ENCODE data around the gene SLCO3A1.

The SLCO3A1 gene

GRCh38 chr15:91862891-91863504 lies 9.5 kb downstream of the SLCO3A1 start:
- DNase-seq: no peak

GRCh38 chr15:91863621-91864255 lies 10.2 kb downstream of the SLCO3A1 start:
- no peak for DNase-seq

- no peak for DNase-seq
Measured at GRCh38 chr15:91864664-91865063, 11.2 kb downstream of the SLCO3A1 start.

- no peak for DNase-seq
Measured at GRCh38 chr15:91865486-91865885, 12.0 kb downstream of the SLCO3A1 start.

GRCh38 chr15:91865950-91866349 lies 12.4 kb downstream of the SLCO3A1 start:
- no peak for DNase-seq

- no peak for DNase-seq
Measured at GRCh38 chr15:91866371-91866905, 12.9 kb downstream of the SLCO3A1 start.

GRCh38 chr15:91866971-91867372 lies 13.5 kb downstream of the SLCO3A1 start:
- DNase-seq: no peak

- DNase-seq: no peak
Measured at GRCh38 chr15:91867581-91868026, 14.1 kb downstream of the SLCO3A1 start.

GRCh38 chr15:91870876-91871537 lies 17.5 kb downstream of the SLCO3A1 start:
- DNase-seq: no peak

- DNase-seq: no peak
Measured at GRCh38 chr15:91871837-91872236, 18.3 kb downstream of the SLCO3A1 start.

- no peak for DNase-seq
Measured at GRCh38 chr15:91872356-91873137, 19.0 kb downstream of the SLCO3A1 start.

GRCh38 chr15:91873138-91873536 lies 19.6 kb downstream of the SLCO3A1 start:
- no peak for DNase-seq

- no peak for DNase-seq
Measured at GRCh38 chr15:91874171-91874570, 20.7 kb downstream of the SLCO3A1 start.

GRCh38 chr15:91874992-91875660 lies 21.6 kb downstream of the SLCO3A1 start:
- DNase-seq: no peak

GRCh38 chr15:91876187-91876586 lies 22.7 kb downstream of the SLCO3A1 start:
- DNase-seq: no peak

- no peak for DNase-seq
Measured at GRCh38 chr15:91878319-91878870, 24.9 kb downstream of the SLCO3A1 start.

GRCh38 chr15:91879158-91879557 lies 25.6 kb downstream of the SLCO3A1 start:
- DNase-seq: no peak

GRCh38 chr15:91880373-91880772 lies 26.9 kb downstream of the SLCO3A1 start:
- DNase-seq: no peak

GRCh38 chr15:91881569-91882297 lies 28.2 kb downstream of the SLCO3A1 start:
- DNase-seq: no peak

- no peak for DNase-seq
Measured at GRCh38 chr15:91882858-91883586, 29.5 kb downstream of the SLCO3A1 start.

- no peak for DNase-seq
Measured at GRCh38 chr15:91884606-91885005, 31.1 kb downstream of the SLCO3A1 start.
